HK-2 (cell line): Measurements from ENCODE around the gene TSPAN33.
"Not testable (repeated sequence)": the region's sequence is repeated elsewhere in the genome, so short reads cannot be mapped to it uniquely, and the experiment has no call there.

Source experiments
- DNase-seq: peaks from one replicate; pipeline ENCODE4 v3.0.0-alpha.2; 2018; ENCODE audit not compliant: unreplicated experiment

TSPAN33 gene

GRCh38 chr7:129169686-129170440, 25.4 kb downstream of the TSPAN33 start:
- no peak for DNase-seq

GRCh38 chr7:129170441-129171021, 26.0 kb downstream of the TSPAN33 start:
- no peak for DNase-seq

- DNase-seq = not testable (repeated sequence)
Measured at GRCh38 chr7:129173861-129174260, 29.4 kb downstream of the TSPAN33 start.

GRCh38 chr7:129176916-129177710, 32.6 kb downstream of the TSPAN33 start:
- DNase-seq = no peak

DNA sequence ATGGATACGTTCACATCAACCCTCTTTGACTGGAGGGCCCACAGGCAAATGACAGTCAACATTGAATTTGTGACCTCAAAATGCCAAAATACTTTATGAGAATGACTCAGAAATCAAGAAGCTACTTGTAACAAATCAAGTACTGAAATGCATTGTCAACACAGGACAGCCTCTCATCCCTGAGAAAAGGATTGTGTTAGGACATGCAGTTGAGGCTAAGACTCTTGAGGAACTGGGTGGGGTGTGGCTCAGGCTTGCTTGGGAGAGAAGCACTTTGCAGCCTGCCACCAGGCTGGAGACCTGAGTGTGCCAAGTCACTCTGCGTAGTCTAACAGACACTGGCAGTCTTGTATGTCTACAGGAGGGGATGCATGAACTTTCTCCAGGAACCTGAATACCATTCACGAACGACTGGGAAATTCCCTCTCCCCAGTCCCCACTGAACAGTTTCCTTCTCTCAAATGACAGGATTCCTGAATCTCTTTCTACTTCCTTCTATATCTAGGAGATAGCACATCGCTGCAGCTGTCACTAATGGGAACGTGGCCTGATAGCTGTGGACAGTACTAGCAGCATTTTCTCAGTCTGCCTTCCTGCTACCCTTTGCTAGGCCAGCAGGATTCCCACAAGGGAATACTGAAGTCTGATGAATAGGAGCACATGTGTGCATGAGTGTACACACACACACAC, 40.6 kb downstream of the TSPAN33 start:
- DNase-seq = no peak

GRCh38 chr7:129186749-129187260, 42.3 kb downstream of the TSPAN33 start:
- no peak for DNase-seq

GRCh38 chr7:129187681-129188371, 43.3 kb downstream of the TSPAN33 start:
- DNase-seq = no peak

GRCh38 chr7:129188372-129188891, 43.9 kb downstream of the TSPAN33 start, which contains the start of gene SMO:
Gene SMO, plus strand, starts transcription at chr7:129188633. Its CDS starts 519 bp downstream, at chr7:129189152.
- no peak for DNase-seq

DNA sequence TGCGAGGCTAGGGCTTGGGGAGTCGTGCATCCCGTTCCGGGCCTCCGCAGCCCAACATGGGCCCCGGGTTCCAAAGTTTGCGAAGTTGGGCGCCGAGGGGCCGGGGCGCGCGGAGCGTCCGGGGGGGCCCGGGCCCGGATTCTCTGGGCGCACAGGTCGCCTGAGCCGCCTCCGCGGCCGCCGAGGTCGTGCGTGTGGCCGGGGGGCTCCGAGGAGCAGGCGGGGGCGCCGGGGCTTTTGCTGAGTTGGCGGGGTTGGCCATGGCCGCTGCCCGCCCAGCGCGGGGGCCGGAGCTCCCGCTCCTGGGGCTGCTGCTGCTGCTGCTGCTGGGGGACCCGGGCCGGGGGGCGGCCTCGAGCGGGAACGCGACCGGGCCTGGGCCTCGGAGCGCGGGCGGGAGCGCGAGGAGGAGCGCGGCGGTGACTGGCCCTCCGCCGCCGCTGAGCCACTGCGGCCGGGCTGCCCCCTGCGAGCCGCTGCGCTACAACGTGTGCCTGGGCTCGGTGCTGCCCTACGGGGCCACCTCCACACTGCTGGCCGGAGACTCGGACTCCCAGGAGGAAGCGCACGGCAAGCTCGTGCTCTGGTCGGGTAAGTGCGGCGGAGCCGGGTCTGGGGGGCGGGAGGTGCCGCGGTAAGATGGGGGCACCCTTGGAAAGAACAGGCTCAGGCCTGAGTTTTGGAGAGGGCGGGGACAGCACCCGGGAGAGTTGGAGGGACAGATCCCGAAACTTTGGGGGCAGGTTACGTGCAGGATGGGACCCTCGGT, 44.6 kb downstream of the TSPAN33 start:
- peak; percentile 22 for DNase-seq

- DNase-seq = no peak
Measured at GRCh38 chr7:129189661-129190310, 45.3 kb downstream of the TSPAN33 start.

GRCh38 chr7:129191272-129191671, 46.8 kb downstream of the TSPAN33 start:
- DNase-seq = no peak

DNA sequence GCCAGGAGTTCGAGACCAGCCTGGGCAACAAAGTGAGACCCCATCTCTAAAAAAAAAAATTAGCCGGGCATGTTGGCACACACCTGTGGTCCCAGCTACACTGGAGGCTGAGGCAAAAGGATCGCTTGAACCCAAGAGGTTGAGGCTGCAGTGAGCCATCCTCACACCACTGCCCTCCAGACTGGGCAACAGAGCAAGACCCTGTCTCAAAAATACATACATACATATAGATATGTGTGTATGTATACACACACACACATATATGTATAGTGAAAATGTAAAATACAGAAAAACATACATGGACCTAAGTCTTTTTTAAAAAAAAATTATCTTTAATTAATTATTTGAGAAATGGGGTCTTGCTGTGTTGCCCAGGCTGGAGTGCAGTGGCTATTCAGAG, 49.4 kb downstream of the TSPAN33 start:
- DNase-seq = no peak

DNA sequence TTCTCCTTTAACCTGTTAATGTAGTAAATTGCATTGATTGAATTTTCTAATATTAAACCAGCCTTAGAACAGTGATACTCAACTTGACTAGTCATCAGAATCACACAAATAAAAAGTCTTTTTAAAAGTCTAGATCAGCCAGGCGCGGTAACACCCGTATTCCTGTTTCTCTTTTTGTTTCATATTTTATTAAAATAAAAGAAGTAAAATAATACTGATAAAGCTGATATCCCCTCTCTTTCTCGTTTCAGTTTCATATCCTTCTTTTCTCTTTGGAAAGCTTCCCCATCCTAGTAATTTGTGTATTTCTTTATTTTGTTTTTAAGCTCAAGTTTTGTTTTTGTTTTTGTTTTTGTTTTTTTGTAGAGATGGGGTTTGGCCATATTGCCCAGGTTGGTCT, 53.3 kb downstream of the TSPAN33 start:
- no peak for DNase-seq

DNA sequence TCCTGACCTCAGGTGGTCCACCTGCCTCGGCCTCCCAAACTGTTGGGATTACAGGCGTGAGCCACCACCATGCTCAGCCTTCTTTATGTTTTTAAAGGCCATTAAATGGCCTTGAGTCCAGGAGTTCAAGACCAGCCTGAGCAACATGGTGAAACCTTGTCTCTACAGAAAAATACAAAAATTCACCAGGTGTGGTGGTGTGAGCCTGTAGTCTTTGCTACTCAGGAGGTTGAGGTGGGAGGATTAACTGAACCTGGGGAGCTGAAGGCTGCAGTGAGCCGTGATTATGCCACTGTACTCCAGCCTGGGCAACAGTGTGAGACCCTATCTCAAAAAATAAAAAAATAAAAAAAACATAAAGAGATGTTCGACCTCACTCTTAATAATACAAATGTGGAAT, 54.9 kb downstream of the TSPAN33 start:
- DNase-seq = no peak

- DNase-seq = no peak
Measured at GRCh38 chr7:129202058-129202777, 57.7 kb downstream of the TSPAN33 start.

GRCh38 chr7:129203050-129203741, 58.7 kb downstream of the TSPAN33 start:
- no peak for DNase-seq

DNA sequence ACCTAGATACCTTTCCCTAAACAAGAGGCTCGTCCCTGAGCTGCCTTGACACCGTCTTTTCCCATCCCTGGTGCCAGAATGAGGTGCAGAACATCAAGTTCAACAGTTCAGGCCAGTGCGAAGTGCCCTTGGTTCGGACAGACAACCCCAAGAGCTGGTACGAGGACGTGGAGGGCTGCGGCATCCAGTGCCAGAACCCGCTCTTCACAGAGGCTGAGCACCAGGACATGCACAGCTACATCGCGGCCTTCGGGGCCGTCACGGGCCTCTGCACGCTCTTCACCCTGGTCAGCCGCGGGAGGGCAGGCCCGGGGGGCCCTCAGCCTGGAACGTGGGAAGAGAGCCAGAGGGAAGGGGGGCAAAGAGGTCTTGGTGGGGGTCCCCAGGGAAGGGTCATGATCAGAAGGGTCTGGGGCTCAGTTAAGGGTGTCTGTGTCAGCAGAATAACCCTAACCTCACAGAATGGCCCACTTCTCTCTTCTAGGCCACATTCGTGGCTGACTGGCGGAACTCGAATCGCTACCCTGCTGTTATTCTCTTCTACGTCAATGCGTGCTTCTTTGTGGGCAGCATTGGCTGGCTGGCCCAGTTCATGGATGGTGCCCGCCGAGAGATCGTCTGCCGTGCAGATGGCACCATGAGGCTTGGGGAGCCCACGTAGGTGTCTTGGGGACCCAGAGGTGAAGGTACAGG, 60.8 kb downstream of the TSPAN33 start:
- DNase-seq = no peak
